ENCODE results near the gene MCL1. TPM values are rescaled to one million over a fixed set of nuclear protein-coding genes. Genes with fewer than 3 reads are reported as not detected.

The MCL1 gene
- total and polyA plus RNA-seq, 2 of the 13 experiments (the other 11 are each of a cell fraction or from before 2014, with no cell fraction given) = 69.5 to 125 TPM

DNA sequence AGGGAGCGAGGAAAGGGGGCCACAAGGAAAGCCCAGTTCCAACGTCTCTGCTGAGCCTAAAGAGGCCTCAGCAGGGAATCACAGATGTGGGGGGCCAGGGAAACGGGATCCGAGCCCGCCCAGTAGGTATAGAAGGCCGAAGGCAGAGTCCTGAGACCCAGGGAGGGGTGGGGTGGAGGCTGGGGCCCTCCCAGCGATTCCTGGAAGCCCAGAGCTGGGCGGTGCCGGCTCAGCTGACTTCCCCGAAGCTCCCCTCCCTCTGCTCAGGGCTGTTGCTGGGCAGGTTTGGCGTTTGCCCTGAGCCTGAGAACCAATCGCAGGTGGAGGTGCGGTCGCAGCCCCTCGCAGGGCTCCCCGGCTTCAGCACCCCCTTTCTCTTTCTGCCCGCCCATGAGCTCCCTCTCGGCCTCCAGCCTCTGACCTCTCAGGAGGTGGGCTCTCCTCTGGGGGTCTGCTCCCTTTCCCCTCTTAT is 17.4 kb downstream of the MCL1 start (continued):
- TF ChIP-seq, protein P1, sequence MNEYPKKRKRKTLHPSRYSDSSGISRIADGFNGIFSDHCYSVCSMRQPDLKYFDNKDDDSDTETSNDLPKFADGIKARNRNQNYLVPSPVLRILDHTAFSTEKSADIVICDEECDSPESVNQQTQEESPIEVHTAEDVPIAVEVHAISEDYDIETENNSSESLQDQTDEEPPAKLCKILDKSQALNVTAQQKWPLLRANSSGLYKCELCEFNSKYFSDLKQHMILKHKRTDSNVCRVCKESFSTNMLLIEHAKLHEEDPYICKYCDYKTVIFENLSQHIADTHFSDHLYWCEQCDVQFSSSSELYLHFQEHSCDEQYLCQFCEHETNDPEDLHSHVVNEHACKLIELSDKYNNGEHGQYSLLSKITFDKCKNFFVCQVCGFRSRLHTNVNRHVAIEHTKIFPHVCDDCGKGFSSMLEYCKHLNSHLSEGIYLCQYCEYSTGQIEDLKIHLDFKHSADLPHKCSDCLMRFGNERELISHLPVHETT (CRISPR knock-in tag; conservative IDR thresholded peaks at IDR 0.05) = no peak; the same call in 1 of the 2 replicates
- TF ChIP-seq GTF3A (CRISPR knock-in tag; conservative IDR thresholded peaks at IDR 0.05) (no peak), ZKSCAN1 (IDR thresholded peaks at IDR 0.05; ENCODE audit: low read length) (no peak), NFYC (CRISPR knock-in tag; IDR thresholded peaks at IDR 0.05) (peak; percentile 76), ZNF101 (CRISPR knock-in tag; IDR thresholded peaks at IDR 0.05; ENCODE audit: borderline replicate concordance, low read depth) (no peak), ZNF160 (CRISPR knock-in tag; IDR thresholded peaks at IDR 0.05) (no peak), TSC22D2 (CRISPR knock-in tag; IDR thresholded peaks at IDR 0.05; ENCODE audit: borderline replicate concordance) (no peak), RXRA (CRISPR knock-in tag; IDR thresholded peaks at IDR 0.05) (peak; percentile 51), ASH2L (IDR thresholded peaks at IDR 0.05; ENCODE audit: insufficient read length, low read depth, low read length) (no peak), ZSCAN22 (CRISPR knock-in tag; IDR thresholded peaks at IDR 0.05) (no peak), FOXA1 (IDR thresholded peaks at IDR 0.05) (no peak), FOXA1 (CRISPR knock-in tag; IDR thresholded peaks at IDR 0.05) (0 out of 2 replicates have a peak, but pooled peaks have one; percentile 18), ZNF878 (CRISPR knock-in tag; IDR thresholded peaks at IDR 0.05) (peak; percentile 52; the same call in 1 of the 2 replicates), RBM39 (IDR thresholded peaks at IDR 0.05; ENCODE audit: low read depth, low read length, poor library complexity, severe bottlenecking) (peak; percentile 69), TCF7L2 (IDR thresholded peaks at IDR 0.05; ENCODE audit: low read depth, low read length) (no peak), PHF21A (CRISPR knock-in tag; IDR thresholded peaks at IDR 0.05) (peak; percentile 54; the same call in 1 of the 2 replicates), EED (CRISPR knock-in tag; IDR thresholded peaks at IDR 0.05) (no peak)
- TF ChIP-seq, protein P2, sequence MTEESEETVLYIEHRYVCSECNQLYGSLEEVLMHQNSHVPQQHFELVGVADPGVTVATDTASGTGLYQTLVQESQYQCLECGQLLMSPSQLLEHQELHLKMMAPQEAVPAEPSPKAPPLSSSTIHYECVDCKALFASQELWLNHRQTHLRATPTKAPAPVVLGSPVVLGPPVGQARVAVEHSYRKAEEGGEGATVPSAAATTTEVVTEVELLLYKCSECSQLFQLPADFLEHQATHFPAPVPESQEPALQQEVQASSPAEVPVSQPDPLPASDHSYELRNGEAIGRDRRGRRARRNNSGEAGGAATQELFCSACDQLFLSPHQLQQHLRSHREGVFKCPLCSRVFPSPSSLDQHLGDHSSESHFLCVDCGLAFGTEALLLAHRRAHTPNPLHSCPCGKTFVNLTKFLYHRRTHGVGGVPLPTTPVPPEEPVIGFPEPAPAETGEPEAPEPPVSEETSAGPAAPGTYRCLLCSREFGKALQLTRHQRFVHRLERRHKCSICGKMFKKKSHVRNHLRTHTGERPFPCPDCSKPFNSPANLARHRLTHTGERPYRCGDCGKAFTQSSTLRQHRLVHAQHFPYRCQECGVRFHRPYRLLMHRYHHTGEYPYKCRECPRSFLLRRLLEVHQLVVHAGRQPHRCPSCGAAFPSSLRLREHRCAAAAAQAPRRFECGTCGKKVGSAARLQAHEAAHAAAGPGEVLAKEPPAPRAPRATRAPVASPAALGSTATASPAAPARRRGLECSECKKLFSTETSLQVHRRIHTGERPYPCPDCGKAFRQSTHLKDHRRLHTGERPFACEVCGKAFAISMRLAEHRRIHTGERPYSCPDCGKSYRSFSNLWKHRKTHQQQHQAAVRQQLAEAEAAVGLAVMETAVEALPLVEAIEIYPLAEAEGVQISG (CRISPR knock-in tag; IDR thresholded peaks at IDR 0.05) = no peak
- TF ChIP-seq, protein P3, sequence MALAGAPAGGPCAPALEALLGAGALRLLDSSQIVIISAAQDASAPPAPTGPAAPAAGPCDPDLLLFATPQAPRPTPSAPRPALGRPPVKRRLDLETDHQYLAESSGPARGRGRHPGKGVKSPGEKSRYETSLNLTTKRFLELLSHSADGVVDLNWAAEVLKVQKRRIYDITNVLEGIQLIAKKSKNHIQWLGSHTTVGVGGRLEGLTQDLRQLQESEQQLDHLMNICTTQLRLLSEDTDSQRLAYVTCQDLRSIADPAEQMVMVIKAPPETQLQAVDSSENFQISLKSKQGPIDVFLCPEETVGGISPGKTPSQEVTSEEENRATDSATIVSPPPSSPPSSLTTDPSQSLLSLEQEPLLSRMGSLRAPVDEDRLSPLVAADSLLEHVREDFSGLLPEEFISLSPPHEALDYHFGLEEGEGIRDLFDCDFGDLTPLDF (CRISPR knock-in tag; IDR thresholded peaks at IDR 0.05) = no peak
- TF ChIP-seq, protein P4, sequence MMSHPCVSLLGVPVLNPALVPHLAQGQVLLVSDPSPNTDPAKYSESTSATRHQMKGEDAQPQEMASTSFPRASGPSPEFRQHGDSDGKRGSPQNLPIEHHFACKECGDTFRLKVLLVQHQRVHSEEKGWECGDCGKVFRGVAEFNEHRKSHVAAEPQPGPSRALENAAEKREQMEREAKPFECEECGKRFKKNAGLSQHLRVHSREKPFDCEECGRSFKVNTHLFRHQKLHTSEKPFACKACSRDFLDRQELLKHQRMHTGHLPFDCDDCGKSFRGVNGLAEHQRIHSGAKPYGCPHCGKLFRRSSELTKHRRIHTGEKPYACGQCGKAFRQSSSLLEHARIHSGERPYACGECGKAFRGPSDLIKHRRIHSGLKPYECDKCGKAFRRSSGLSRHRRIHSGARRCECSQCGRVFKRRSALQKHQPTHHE (CRISPR knock-in tag; IDR thresholded peaks at IDR 0.05; ENCODE audit: borderline replicate concordance) = no peak
- TF ChIP-seq, protein P5, sequence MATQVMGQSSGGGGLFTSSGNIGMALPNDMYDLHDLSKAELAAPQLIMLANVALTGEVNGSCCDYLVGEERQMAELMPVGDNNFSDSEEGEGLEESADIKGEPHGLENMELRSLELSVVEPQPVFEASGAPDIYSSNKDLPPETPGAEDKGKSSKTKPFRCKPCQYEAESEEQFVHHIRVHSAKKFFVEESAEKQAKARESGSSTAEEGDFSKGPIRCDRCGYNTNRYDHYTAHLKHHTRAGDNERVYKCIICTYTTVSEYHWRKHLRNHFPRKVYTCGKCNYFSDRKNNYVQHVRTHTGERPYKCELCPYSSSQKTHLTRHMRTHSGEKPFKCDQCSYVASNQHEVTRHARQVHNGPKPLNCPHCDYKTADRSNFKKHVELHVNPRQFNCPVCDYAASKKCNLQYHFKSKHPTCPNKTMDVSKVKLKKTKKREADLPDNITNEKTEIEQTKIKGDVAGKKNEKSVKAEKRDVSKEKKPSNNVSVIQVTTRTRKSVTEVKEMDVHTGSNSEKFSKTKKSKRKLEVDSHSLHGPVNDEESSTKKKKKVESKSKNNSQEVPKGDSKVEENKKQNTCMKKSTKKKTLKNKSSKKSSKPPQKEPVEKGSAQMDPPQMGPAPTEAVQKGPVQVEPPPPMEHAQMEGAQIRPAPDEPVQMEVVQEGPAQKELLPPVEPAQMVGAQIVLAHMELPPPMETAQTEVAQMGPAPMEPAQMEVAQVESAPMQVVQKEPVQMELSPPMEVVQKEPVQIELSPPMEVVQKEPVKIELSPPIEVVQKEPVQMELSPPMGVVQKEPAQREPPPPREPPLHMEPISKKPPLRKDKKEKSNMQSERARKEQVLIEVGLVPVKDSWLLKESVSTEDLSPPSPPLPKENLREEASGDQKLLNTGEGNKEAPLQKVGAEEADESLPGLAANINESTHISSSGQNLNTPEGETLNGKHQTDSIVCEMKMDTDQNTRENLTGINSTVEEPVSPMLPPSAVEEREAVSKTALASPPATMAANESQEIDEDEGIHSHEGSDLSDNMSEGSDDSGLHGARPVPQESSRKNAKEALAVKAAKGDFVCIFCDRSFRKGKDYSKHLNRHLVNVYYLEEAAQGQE (IDR thresholded peaks at IDR 0.05; ENCODE audit: borderline replicate concordance in 1 of 2, low read depth in 1 of 2, low read length in 2 of 2) = no peak; a peak in 1 of 4 replicates
